CD4-positive, alpha-beta T cell (primary cell): ENCODE measurements around the gene XKRX. TPM values are rescaled to one million over a fixed set of nuclear protein-coding genes. Genes with fewer than 3 reads are reported as not detected.

Experiments
- ATAC-seq: fragments of 200-7000 bp; cut with Tn5 transposase; one replicate; pipeline ENCODE4 v1.10.0; 2022; ENCODE audit warnings: mild to moderate bottlenecking; ENCODE audit not compliant: poor library complexity
- CTCF ChIA-PET: fragments of 350-600 bp; sonication (Branson Sonifier 250); formaldehyde crosslinking; loops from one replicate; lab custom pipeline; 2021; ENCODE audit warnings: antibody characterized with exemption, inconsistent platforms; lab: Charles Lee
- POLR2A ChIA-PET: fragments of 350-600 bp; sonication (Branson Sonifier 250); formaldehyde crosslinking; loops from one replicate; lab custom pipeline; 2021; ENCODE audit warnings: antibody characterized with exemption, inconsistent platforms; lab: Charles Lee
- DNase-seq, 14 experiments: peaks; one replicate each; pipeline ENCODE4 v3.0.0-alpha.2; 2013 to 2020; ENCODE audit warnings: mixed read lengths in 2 of 14
- H3K27ac ChIP-seq, 2 donors: one replicate each; pipeline versions ENCODE4 v1.5.1 to v1.7.0; 2013; ENCODE audit warnings: low read length in 2 of 2, low read depth in 1 of 2, mild to moderate bottlenecking in 1 of 2
- H3K27me3 ChIP-seq, 2 experiments: 1 replicate in 1 of 2; 2 replicates in 1 of 2; pipeline versions ENCODE4 v1.6.1 to v1.7.0; 2013; ENCODE audit warnings: low read length in 2 of 2, control low read depth in 1 of 2, mild to moderate bottlenecking in 1 of 2, moderate library complexity in 1 of 2; ENCODE audit not compliant: insufficient read depth in 2 of 2, control insufficient read depth in 1 of 2
- H3K36me3 ChIP-seq: one replicate; pipeline ENCODE4 v1.6.1; 2013; ENCODE audit warnings: low read length, control low read depth; ENCODE audit not compliant: insufficient read depth
- H3K4me1 ChIP-seq: one replicate; pipeline ENCODE4 v1.6.1; 2013; ENCODE audit warnings: low read length, control low read depth; ENCODE audit not compliant: insufficient read depth
- H3K4me3 ChIP-seq: one replicate; pipeline ENCODE4 v1.5.1; 2013; ENCODE audit warnings: mild to moderate bottlenecking, low read length, moderate library complexity
- H3K9me3 ChIP-seq, 2 experiments: 1 replicate in 1 of 2; 2 replicates in 1 of 2; pipeline versions ENCODE4 v1.6.1 to v1.7.0; 2013; ENCODE audit warnings: low read length in 2 of 2, mild to moderate bottlenecking in 2 of 2, control low read depth in 1 of 2, moderate library complexity in 1 of 2; ENCODE audit not compliant: control insufficient read depth in 1 of 2, insufficient read depth in 1 of 2
- H3K27ac Mint-ChIP-seq: one replicate; pipeline ENCODE4 v1.8.0; 2020; ENCODE audit warnings: mixed read lengths
- H3K27me3 Mint-ChIP-seq: one replicate; pipeline ENCODE4 v1.8.0; 2021; ENCODE audit warnings: mixed read lengths
- H3K36me3 Mint-ChIP-seq: one replicate; pipeline ENCODE4 v1.8.0; 2021; ENCODE audit warnings: low read depth, mixed read lengths
- H3K4me1 Mint-ChIP-seq: one replicate; pipeline ENCODE4 v1.8.0; 2021; ENCODE audit warnings: low read depth, mixed read lengths
- H3K4me3 Mint-ChIP-seq: one replicate; pipeline ENCODE4 v1.8.0; 2020; ENCODE audit warnings: mild to moderate bottlenecking, mixed read lengths
- H3K9me3 Mint-ChIP-seq: one replicate; pipeline ENCODE4 v1.8.0; 2020; ENCODE audit warnings: mixed read lengths
- intact Hi-C, 2 experiments: fragments of 100-400 bp; cut with DNase I in 1 of 2; cut with micrococcal nuclease in 1 of 2; formaldehyde crosslinking; loops; one replicate each; pipeline versions ENCODE4 v1.15.1 to v1.9.0; 2023 to 2025; cut with DNase I, micrococcal nuclease
- total RNA-seq, 174 experiments: library from RNA in 2 of 174; stranded (reverse) in 2 of 174; gene quantifications; one replicate each; pipeline ENCODE4 v1.2.3 and lab custom pipeline; 2021 to 2026
- TF ChIP-seq, protein P1 (sequence below): fragments of 200-600 bp; IDR thresholded peaks from one replicate; pipeline ENCODE4 v1.8.0; 2022; ENCODE audit warnings: antibody characterized with exemption, mild to moderate bottlenecking

XKRX gene
- total RNA-seq, 2 experiments from 2014 or later: 1.9 to 2.5 TPM

DNA sequence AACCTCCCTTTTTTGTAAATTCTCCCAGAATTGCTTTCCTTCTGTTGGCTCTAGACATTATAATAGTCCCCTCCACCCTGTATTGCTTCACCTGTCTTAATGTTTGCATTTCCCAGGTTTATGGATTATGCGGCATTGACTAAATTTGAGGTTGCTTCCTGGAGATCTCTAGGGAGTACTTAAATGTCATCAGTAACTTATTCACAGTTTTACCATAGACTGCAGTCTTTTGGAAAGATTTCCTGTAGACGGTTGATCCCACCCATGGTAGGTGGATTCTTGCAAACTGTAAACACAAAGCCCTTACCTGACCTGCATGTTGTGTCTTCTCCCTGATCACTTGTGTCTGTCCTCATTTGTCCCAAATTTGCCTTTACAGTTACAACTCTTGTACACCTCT is 48.3 kb downstream of the XKRX start:
- Histone ChIP-seq H3K27ac (no peak overlapping the region), H3K4me1 (no peaks in the 10 kb centered on the region), H3K36me3 (no peaks in the 10 kb centered on the region), H3K27me3 (no peaks in the 10 kb centered on the region), H3K4me3 (no peak overlapping the region), H3K9me3 (no peaks in the 10 kb centered on the region)
- no peaks in the 10 kb centered on the region for H3K4me1 Mint-ChIP-seq
- POLR2A ChIA-PET: no interaction called here
- TF ChIP-seq, protein P1, sequence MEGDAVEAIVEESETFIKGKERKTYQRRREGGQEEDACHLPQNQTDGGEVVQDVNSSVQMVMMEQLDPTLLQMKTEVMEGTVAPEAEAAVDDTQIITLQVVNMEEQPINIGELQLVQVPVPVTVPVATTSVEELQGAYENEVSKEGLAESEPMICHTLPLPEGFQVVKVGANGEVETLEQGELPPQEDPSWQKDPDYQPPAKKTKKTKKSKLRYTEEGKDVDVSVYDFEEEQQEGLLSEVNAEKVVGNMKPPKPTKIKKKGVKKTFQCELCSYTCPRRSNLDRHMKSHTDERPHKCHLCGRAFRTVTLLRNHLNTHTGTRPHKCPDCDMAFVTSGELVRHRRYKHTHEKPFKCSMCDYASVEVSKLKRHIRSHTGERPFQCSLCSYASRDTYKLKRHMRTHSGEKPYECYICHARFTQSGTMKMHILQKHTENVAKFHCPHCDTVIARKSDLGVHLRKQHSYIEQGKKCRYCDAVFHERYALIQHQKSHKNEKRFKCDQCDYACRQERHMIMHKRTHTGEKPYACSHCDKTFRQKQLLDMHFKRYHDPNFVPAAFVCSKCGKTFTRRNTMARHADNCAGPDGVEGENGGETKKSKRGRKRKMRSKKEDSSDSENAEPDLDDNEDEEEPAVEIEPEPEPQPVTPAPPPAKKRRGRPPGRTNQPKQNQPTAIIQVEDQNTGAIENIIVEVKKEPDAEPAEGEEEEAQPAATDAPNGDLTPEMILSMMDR: no peak
- ATAC-seq: no peak
- DNase-seq: no peak
- no peaks in the 10 kb centered on the region for H3K9me3 Mint-ChIP-seq
- H3K27ac Mint-ChIP-seq: no peak overlapping the region
- H3K4me3 Mint-ChIP-seq: no peak overlapping the region
- H3K36me3 Mint-ChIP-seq: no peaks in the 10 kb centered on the region
- intact Hi-C loops: no loop called here
- CTCF ChIA-PET: no interaction called here
- peaks cover 4% of the 10 kb centered on the region for H3K27me3 Mint-ChIP-seq

DNA sequence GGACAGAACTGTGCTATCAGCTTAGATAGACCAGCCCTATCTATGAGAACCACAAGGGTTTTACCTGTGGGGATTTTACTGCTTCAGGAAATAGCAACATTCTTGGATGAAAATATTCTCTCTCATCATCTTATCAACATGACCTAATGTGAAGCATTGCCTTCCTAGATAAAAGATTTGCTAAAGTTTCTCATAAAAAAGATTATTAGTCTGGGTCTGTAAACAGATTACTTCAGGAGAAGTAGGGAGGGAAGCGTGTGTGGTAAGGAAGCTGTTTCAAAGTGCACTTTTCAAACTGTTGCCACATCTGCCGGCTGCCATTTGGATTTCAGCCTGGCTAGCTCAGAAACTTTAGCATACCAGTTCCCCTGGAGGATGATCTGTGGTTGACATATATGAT is 54.4 kb downstream of the XKRX start, which contains the start of gene NOX1:
Gene NOX1 (minus strand): TSS at position 35 of the 400 bp plus-strand sequence. CDS start 220 bp downstream, outside the sequence.
- Histone ChIP-seq H3K9me3 (no peaks in the 10 kb centered on the region), H3K27ac (no peak within 1 kb of the TSS), H3K4me3 (no peak within 1 kb of the TSS), H3K4me1 (no peaks in the 10 kb centered on the region), H3K27me3 (no peaks in the 10 kb centered on the region), H3K36me3 (no peaks in the 10 kb centered on the region)
- Mint-ChIP-seq H3K4me3 (no peak within 1 kb of the TSS), H3K4me1 (no peaks in the 10 kb centered on the region), H3K9me3 (no peaks in the 10 kb centered on the region), H3K36me3 (no peaks in the 10 kb centered on the region), H3K27me3 (peaks cover 1% of the 10 kb centered on the region), H3K27ac (no peak within 1 kb of the TSS)
- ATAC-seq (no peak), DNase-seq (no peak)
- TF ChIP-seq, protein P1: no peak
- ChIA-PET CTCF (no interaction called here), POLR2A (no interaction called here)
- intact Hi-C loops: no loop called here

DNA sequence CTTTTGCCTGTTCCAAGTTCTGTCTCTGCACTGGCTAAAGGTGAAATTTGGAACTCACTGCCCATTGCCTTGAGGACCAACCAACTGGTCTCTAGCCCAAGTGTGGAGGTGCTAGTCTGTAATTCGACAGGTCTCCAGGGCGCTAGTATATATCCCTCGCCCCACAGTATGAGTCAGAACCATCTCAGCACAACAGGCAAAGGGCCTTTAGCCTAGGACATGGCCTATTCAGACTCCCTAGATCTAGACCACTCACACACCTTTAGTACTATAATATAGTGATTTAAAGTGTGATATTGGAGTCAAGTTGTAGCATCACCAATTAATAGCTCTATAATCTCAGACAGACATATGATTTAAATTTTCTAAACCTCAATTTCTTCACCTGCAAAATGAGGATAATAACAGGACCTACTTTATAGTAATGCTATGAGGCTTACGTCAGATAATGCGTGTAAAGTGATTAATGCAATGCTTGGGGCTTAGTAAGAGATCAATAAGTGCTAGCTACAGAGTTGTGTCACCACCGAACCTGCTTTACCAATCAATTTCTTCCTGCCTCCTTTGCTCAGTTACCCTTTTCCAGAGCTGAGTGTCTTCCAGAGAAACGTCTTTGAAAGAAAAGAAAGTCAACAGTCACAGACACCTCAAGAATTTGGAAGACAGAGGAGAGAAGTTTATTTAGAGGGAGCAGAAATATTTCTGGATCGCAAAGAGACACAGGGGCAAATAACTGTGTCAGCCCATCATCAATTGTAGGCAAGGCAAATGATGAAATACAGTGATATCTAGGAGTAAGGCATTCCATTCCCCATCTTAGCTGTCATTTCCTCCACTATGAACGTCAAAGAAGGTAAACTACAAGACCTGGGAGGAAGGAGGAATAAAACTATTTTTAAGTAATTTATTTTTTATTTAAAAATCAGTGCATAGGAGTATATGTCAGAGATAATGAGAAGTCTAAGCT is 56.8 kb downstream of the XKRX start:
- Mint-ChIP-seq H3K36me3 (no peaks in the 10 kb centered on the region), H3K4me3 (no peak overlapping the region), H3K27me3 (no peaks in the 10 kb centered on the region), H3K27ac (no peak overlapping the region), H3K4me1 (no peaks in the 10 kb centered on the region), H3K9me3 (no peaks in the 10 kb centered on the region)
- DNase-seq (no peak), ATAC-seq (no peak)
- no peaks in the 10 kb centered on the region for H3K36me3 ChIP-seq
- TF ChIP-seq, protein P1: no peak
- no peaks in the 10 kb centered on the region for H3K9me3 ChIP-seq
- intact Hi-C loops: no loop called here
- H3K27me3 ChIP-seq: no peaks in the 10 kb centered on the region
- POLR2A ChIA-PET: no interaction called here
- CTCF ChIA-PET: no interaction called here
- no peak overlapping the region for H3K4me3 ChIP-seq
- H3K4me1 ChIP-seq: no peaks in the 10 kb centered on the region
- no peak overlapping the region for H3K27ac ChIP-seq
